WTC11 (cell line): ENCODE measurements around the gene BAK1. TPM values are rescaled to one million over a fixed set of nuclear protein-coding genes. Genes with fewer than 3 reads are reported as not detected.

ENCODE experiments used
- ATAC-seq: fragments of 200-7000 bp; cut with Tn5 transposase; 2 replicates; pipeline ENCODE4 v1.10.0; 2021; ENCODE audit warnings: mild to moderate bottlenecking, moderate library complexity
- CTCF ChIA-PET: fragments of 300-600 bp; sonication (Branson Sonifier 250); formaldehyde crosslinking; loops from one replicate; lab custom pipeline; 2021; ENCODE audit warnings: antibody characterized with exemption; lab: Charles Lee
- POLR2A ChIA-PET: fragments of 350-600 bp; sonication (Branson Sonifier 250); formaldehyde crosslinking; loops from one replicate; lab custom pipeline; 2021; ENCODE audit warnings: antibody characterized with exemption; lab: Charles Lee
- DNase-seq: peaks from one replicate; pipeline ENCODE4 v3.0.0; 2021; ENCODE audit warnings: low spot score
- H3K27ac Mint-ChIP-seq: 2 replicates; pipeline ENCODE4 v1.8.0; 2021; ENCODE audit warnings: mixed read lengths
- H3K27me3 Mint-ChIP-seq: 2 replicates; pipeline ENCODE4 v1.8.0; 2021; ENCODE audit warnings: low read depth, mild to moderate bottlenecking, moderate library complexity, mixed read lengths
- H3K36me3 Mint-ChIP-seq: 2 replicates; pipeline ENCODE4 v1.8.0; 2021; ENCODE audit warnings: mixed read lengths
- H3K4me1 Mint-ChIP-seq: 2 replicates; pipeline ENCODE4 v1.8.0; 2022; ENCODE audit warnings: mixed read lengths
- H3K4me3 Mint-ChIP-seq: 2 replicates; pipeline ENCODE4 v1.8.0; 2021; ENCODE audit warnings: mild to moderate bottlenecking, moderate library complexity, mixed read lengths
- H3K9me3 Mint-ChIP-seq: 2 replicates; pipeline ENCODE4 v1.8.0; 2021; ENCODE audit warnings: mixed read lengths
- ATF1 ChIP-seq: sonication (generic); formaldehyde crosslinking; IDR thresholded peaks from 2 replicates; pipeline ENCODE4 v1.8.1; 2023; ENCODE audit warnings: mild to moderate bottlenecking, moderate library complexity, missing genetic modification reagents
- EMX1 ChIP-seq: fragments of 250-450 bp; sonication (Bioruptor Pico); IDR thresholded peaks from 2 replicates; pipeline ENCODE4 v1.8.0; 2021; ENCODE audit warnings: mild to moderate bottlenecking
- GRHL2 ChIP-seq: fragments of 250-450 bp; sonication (Bioruptor Pico); IDR thresholded peaks from 2 replicates; pipeline ENCODE4 v1.8.0; 2022; ENCODE audit warnings: mild to moderate bottlenecking, moderate library complexity; ENCODE audit not compliant: insufficient replicate concordance, severe bottlenecking
- GTF2I ChIP-seq: fragments of 250-450 bp; sonication (Bioruptor Pico); conservative IDR thresholded peaks from 2 replicates; pipeline ENCODE4 v1.4.0; 2021; ENCODE audit warnings: mild to moderate bottlenecking
- NFE2L1 ChIP-seq: sonication (generic); formaldehyde crosslinking; IDR thresholded peaks from 2 replicates; pipeline ENCODE4 v1.8.1; 2023; ENCODE audit warnings: missing genetic modification reagents
- NR1H2 ChIP-seq: sonication (generic); formaldehyde crosslinking; IDR thresholded peaks from 2 replicates; pipeline ENCODE4 v1.9.0; 2021; ENCODE audit warnings: mild to moderate bottlenecking, moderate library complexity, missing genetic modification reagents
- NR2C2 ChIP-seq: sonication (generic); formaldehyde crosslinking; IDR thresholded peaks from 2 replicates; pipeline ENCODE4 v1.8.0; 2022; ENCODE audit warnings: mild to moderate bottlenecking, missing genetic modification reagents
- NR3C1 ChIP-seq: sonication (generic); formaldehyde crosslinking; conservative IDR thresholded peaks from 2 replicates; pipeline ENCODE4 v1.8.1; 2023; ENCODE audit warnings: low read depth, mild to moderate bottlenecking, missing genetic modification reagents
- OVOL2 ChIP-seq: fragments of 250-450 bp; sonication (Bioruptor Pico); IDR thresholded peaks from 2 replicates; pipeline ENCODE4 v1.9.0; 2021; ENCODE audit warnings: mild to moderate bottlenecking, borderline replicate concordance
- PRRX2 ChIP-seq: fragments of 250-450 bp; sonication (Bioruptor Pico); IDR thresholded peaks from 2 replicates; pipeline ENCODE4 v1.8.0; 2021; ENCODE audit warnings: mild to moderate bottlenecking
- SMAD3 ChIP-seq: sonication (generic); formaldehyde crosslinking; IDR thresholded peaks from 2 replicates; pipeline ENCODE4 v1.8.0; 2022; ENCODE audit warnings: missing genetic modification reagents, mild to moderate bottlenecking, borderline replicate concordance
- TCF7 ChIP-seq: sonication (generic); formaldehyde crosslinking; IDR thresholded peaks from 2 replicates; pipeline ENCODE4 v1.8.0; 2022; ENCODE audit warnings: mild to moderate bottlenecking, low read depth, missing genetic modification reagents, moderate library complexity
- ZMAT4 ChIP-seq: fragments of 250-450 bp; sonication (Bioruptor Pico); IDR thresholded peaks from 2 replicates; pipeline ENCODE4 v1.9.0; 2021; ENCODE audit warnings: mild to moderate bottlenecking
- ZNF232 ChIP-seq: sonication (generic); formaldehyde crosslinking; IDR thresholded peaks from 2 replicates; pipeline ENCODE4 v1.8.0; 2022; ENCODE audit warnings: mild to moderate bottlenecking, missing genetic modification reagents
- ZNF263 ChIP-seq: sonication (generic); formaldehyde crosslinking; IDR thresholded peaks from 2 replicates; pipeline ENCODE4 v1.8.1; 2022; ENCODE audit warnings: low read depth, mild to moderate bottlenecking, moderate library complexity, missing genetic modification reagents
- total RNA-seq: library from RNA; stranded (reverse); gene quantifications from 3 replicates; pipeline ENCODE4 v1.2.3, GENCODE V29; 2021
- TF ChIP-seq, protein P1 (sequence below): sonication (generic); formaldehyde crosslinking; conservative IDR thresholded peaks from 2 replicates; pipeline ENCODE4 v1.8.1; 2023; ENCODE audit warnings: mild to moderate bottlenecking, low read depth, missing genetic modification reagents, moderate library complexity
- TF ChIP-seq, protein P2 (sequence below): sonication (generic); formaldehyde crosslinking; IDR thresholded peaks from 2 replicates; pipeline ENCODE4 v1.8.1; 2023; ENCODE audit warnings: mild to moderate bottlenecking, missing genetic modification reagents, borderline replicate concordance
- TF ChIP-seq, protein P3 (sequence below): fragments of 250-450 bp; sonication (Bioruptor Pico); IDR thresholded peaks from 2 replicates; pipeline ENCODE4 v1.9.0; 2021; ENCODE audit warnings: mild to moderate bottlenecking
- TF ChIP-seq, protein P4 (sequence below): fragments of 200-600 bp; IDR thresholded peaks from 2 replicates; pipeline ENCODE4 v1.8.0; 2022; ENCODE audit warnings: antibody characterized with exemption
- TF ChIP-seq, protein P5 (sequence below): fragments of 250-450 bp; sonication (Bioruptor Pico); IDR thresholded peaks from 2 replicates; pipeline ENCODE4 v1.9.0; 2021; ENCODE audit warnings: moderate library complexity, mild to moderate bottlenecking, inconsistent platforms, borderline replicate concordance

Gene BAK1
- total RNA-seq, 1 experiment from 2014 or later, result 40.5 TPM

- TF ChIP-seq, protein P1, sequence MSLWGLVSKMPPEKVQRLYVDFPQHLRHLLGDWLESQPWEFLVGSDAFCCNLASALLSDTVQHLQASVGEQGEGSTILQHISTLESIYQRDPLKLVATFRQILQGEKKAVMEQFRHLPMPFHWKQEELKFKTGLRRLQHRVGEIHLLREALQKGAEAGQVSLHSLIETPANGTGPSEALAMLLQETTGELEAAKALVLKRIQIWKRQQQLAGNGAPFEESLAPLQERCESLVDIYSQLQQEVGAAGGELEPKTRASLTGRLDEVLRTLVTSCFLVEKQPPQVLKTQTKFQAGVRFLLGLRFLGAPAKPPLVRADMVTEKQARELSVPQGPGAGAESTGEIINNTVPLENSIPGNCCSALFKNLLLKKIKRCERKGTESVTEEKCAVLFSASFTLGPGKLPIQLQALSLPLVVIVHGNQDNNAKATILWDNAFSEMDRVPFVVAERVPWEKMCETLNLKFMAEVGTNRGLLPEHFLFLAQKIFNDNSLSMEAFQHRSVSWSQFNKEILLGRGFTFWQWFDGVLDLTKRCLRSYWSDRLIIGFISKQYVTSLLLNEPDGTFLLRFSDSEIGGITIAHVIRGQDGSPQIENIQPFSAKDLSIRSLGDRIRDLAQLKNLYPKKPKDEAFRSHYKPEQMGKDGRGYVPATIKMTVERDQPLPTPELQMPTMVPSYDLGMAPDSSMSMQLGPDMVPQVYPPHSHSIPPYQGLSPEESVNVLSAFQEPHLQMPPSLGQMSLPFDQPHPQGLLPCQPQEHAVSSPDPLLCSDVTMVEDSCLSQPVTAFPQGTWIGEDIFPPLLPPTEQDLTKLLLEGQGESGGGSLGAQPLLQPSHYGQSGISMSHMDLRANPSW, result no peak
- TF ChIP-seq, protein P2, sequence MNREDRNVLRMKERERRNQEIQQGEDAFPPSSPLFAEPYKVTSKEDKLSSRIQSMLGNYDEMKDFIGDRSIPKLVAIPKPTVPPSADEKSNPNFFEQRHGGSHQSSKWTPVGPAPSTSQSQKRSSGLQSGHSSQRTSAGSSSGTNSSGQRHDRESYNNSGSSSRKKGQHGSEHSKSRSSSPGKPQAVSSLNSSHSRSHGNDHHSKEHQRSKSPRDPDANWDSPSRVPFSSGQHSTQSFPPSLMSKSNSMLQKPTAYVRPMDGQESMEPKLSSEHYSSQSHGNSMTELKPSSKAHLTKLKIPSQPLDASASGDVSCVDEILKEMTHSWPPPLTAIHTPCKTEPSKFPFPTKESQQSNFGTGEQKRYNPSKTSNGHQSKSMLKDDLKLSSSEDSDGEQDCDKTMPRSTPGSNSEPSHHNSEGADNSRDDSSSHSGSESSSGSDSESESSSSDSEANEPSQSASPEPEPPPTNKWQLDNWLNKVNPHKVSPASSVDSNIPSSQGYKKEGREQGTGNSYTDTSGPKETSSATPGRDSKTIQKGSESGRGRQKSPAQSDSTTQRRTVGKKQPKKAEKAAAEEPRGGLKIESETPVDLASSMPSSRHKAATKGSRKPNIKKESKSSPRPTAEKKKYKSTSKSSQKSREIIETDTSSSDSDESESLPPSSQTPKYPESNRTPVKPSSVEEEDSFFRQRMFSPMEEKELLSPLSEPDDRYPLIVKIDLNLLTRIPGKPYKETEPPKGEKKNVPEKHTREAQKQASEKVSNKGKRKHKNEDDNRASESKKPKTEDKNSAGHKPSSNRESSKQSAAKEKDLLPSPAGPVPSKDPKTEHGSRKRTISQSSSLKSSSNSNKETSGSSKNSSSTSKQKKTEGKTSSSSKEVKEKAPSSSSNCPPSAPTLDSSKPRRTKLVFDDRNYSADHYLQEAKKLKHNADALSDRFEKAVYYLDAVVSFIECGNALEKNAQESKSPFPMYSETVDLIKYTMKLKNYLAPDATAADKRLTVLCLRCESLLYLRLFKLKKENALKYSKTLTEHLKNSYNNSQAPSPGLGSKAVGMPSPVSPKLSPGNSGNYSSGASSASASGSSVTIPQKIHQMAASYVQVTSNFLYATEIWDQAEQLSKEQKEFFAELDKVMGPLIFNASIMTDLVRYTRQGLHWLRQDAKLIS (CRISPR knock-in tag), result no peak
Measured at GRCh38 chr6:33616913-33617312, 36.8 kb upstream of the BAK1 start (continued).

DNA sequence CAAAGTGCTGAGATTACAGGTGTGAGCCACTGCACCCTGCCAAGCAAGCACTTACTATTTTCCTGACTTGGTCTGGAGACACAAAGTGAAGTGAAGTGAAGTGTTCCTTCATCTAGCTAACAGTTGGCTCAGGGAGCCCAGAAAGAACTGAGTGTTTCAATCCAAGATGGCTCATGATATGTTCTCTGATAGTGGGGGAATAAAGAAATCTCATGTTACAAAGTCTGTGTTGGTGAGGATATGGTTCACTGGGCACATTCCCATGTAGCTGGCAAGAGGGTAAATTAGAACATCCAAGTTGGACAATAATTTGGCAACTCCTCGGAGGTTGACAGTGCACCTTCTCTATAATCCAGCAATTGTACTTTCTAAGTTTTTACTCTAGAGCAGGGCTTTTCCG, 36.0 kb upstream of the BAK1 start:
- H3K36me3 Mint-ChIP-seq, result no peaks in the 10 kb centered on the region
- POLR2A ChIA-PET, result no interaction called here
- CTCF ChIA-PET, result no interaction called here

More for the DNA sequence above, 36.0 kb upstream of the BAK1 start:
- no peak for TF ChIP-seq PRRX2 (CRISPR knock-in tag)
- TF ChIP-seq GRHL2 (CRISPR knock-in tag), result no peak
- TF ChIP-seq, protein P3, sequence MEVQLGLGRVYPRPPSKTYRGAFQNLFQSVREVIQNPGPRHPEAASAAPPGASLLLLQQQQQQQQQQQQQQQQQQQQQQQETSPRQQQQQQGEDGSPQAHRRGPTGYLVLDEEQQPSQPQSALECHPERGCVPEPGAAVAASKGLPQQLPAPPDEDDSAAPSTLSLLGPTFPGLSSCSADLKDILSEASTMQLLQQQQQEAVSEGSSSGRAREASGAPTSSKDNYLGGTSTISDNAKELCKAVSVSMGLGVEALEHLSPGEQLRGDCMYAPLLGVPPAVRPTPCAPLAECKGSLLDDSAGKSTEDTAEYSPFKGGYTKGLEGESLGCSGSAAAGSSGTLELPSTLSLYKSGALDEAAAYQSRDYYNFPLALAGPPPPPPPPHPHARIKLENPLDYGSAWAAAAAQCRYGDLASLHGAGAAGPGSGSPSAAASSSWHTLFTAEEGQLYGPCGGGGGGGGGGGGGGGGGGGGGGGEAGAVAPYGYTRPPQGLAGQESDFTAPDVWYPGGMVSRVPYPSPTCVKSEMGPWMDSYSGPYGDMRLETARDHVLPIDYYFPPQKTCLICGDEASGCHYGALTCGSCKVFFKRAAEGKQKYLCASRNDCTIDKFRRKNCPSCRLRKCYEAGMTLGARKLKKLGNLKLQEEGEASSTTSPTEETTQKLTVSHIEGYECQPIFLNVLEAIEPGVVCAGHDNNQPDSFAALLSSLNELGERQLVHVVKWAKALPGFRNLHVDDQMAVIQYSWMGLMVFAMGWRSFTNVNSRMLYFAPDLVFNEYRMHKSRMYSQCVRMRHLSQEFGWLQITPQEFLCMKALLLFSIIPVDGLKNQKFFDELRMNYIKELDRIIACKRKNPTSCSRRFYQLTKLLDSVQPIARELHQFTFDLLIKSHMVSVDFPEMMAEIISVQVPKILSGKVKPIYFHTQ (CRISPR knock-in tag), result no peak
- TF ChIP-seq NR2C2 (CRISPR knock-in tag), result no peak
- no peak for TF ChIP-seq NR3C1
- no peak for TF ChIP-seq GTF2I (CRISPR knock-in tag)
- TF ChIP-seq EMX1, result no peak
- no peak for TF ChIP-seq ZNF263 (CRISPR knock-in tag)
- no peak for TF ChIP-seq NR1H2 (CRISPR knock-in tag)
- no peak for TF ChIP-seq TCF7
- TF ChIP-seq ZNF232 (CRISPR knock-in tag), result no peak
- no peak for TF ChIP-seq ZMAT4 (CRISPR knock-in tag)
- no peak for TF ChIP-seq SMAD3 (CRISPR knock-in tag)
- TF ChIP-seq, protein P4, sequence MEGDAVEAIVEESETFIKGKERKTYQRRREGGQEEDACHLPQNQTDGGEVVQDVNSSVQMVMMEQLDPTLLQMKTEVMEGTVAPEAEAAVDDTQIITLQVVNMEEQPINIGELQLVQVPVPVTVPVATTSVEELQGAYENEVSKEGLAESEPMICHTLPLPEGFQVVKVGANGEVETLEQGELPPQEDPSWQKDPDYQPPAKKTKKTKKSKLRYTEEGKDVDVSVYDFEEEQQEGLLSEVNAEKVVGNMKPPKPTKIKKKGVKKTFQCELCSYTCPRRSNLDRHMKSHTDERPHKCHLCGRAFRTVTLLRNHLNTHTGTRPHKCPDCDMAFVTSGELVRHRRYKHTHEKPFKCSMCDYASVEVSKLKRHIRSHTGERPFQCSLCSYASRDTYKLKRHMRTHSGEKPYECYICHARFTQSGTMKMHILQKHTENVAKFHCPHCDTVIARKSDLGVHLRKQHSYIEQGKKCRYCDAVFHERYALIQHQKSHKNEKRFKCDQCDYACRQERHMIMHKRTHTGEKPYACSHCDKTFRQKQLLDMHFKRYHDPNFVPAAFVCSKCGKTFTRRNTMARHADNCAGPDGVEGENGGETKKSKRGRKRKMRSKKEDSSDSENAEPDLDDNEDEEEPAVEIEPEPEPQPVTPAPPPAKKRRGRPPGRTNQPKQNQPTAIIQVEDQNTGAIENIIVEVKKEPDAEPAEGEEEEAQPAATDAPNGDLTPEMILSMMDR, result no peak
- no peak for TF ChIP-seq ATF1
- no peak for TF ChIP-seq NFE2L1 (CRISPR knock-in tag)
- TF ChIP-seq, protein P5, sequence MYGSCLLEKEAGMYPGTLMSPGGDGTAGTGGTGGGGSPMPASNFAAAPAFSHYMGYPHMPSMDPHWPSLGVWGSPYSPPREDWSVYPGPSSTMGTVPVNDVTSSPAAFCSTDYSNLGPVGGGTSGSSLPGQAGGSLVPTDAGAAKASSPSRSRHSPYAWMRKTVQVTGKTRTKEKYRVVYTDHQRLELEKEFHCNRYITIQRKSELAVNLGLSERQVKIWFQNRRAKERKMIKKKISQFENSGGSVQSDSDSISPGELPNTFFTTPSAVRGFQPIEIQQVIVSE, result no peak
- no peak for TF ChIP-seq OVOL2 (CRISPR knock-in tag)
- Mint-ChIP-seq H3K27ac (no peak overlapping the region), H3K9me3 (no peaks in the 10 kb centered on the region), H3K27me3 (peaks cover 19% of the 10 kb centered on the region; the same call in 1 of the 2 replicates), H3K4me1 (peaks cover 21% of the 10 kb centered on the region), H3K4me3 (no peak overlapping the region)
- no peak for ATAC-seq
- no peak for DNase-seq
